Thoracic aorta (tissue), 2 donors: Measurements from ENCODE around the gene ADAM8. TPM values are rescaled to one million over a fixed set of nuclear protein-coding genes. Genes with fewer than 3 reads are reported as not detected.

Experiments
- ATAC-seq: fragments of 150-250 bp; one replicate; pipeline ENCODE4 v1.8.0; 2017; ENCODE audit warnings: low read depth; ENCODE audit not compliant: insufficient number of reproducible peaks, low FRiP score
- DNase-seq: peaks from one replicate; pipeline ENCODE4 v3.0.0-alpha.2; 2020; ENCODE audit warnings: low spot score
- H3K27ac ChIP-seq, 2 donors: fragments of 200-600 bp; sonication (generic); 1 replicate in 1 of 2; 2 replicates in 1 of 2; pipeline ENCODE4 v1.5.1; 2016; ENCODE audit warnings: mild to moderate bottlenecking in 2 of 2, moderate library complexity in 2 of 2
- H3K27me3 ChIP-seq: fragments of 200-600 bp; sonication (generic); replicated peaks from 2 replicates; pipeline ENCODE4 v1.6.0; 2016; ENCODE audit warnings: mild to moderate bottlenecking; ENCODE audit not compliant: insufficient read depth
- H3K36me3 ChIP-seq: fragments of 200-600 bp; sonication (generic); one replicate; pipeline ENCODE4 v1.5.1; 2016
- H3K4me1 ChIP-seq, 2 donors: fragments of 200-600 bp; sonication (generic); 1 replicate in 1 of 2; 2 replicates in 1 of 2; pipeline versions ENCODE4 v1.5.1 to v1.6.0; 2016; ENCODE audit warnings: low read depth in 2 of 2, mild to moderate bottlenecking in 1 of 2; ENCODE audit not compliant: control insufficient read depth in 1 of 2
- H3K4me3 ChIP-seq: fragments of 200-600 bp; sonication (generic); 2 replicates; pipeline ENCODE4 v1.5.1; 2016; ENCODE audit warnings: mild to moderate bottlenecking
- H3K9me3 ChIP-seq: fragments of 200-600 bp; sonication (generic); 2 replicates; pipeline ENCODE4 v1.5.1; 2016
- total RNA-seq, 2 donors: library from RNA; depleted of rRNA; stranded (reverse); fragments of >200 nt; gene quantifications; one replicate each; pipeline versions ENCODE4 v1.1.0 to v1.2.3, GENCODE V29; 2016
- TF ChIP-seq, protein P1 (sequence below): fragments of 200-600 bp; sonication (generic); IDR thresholded peaks from one replicate; pipeline ENCODE4 v1.5.1; 2019; ENCODE audit warnings: antibody characterized with exemption

ADAM8 gene
- total RNA-seq, 2 donors from 2014 or later, result 7.2 to 14.0 TPM

DNA sequence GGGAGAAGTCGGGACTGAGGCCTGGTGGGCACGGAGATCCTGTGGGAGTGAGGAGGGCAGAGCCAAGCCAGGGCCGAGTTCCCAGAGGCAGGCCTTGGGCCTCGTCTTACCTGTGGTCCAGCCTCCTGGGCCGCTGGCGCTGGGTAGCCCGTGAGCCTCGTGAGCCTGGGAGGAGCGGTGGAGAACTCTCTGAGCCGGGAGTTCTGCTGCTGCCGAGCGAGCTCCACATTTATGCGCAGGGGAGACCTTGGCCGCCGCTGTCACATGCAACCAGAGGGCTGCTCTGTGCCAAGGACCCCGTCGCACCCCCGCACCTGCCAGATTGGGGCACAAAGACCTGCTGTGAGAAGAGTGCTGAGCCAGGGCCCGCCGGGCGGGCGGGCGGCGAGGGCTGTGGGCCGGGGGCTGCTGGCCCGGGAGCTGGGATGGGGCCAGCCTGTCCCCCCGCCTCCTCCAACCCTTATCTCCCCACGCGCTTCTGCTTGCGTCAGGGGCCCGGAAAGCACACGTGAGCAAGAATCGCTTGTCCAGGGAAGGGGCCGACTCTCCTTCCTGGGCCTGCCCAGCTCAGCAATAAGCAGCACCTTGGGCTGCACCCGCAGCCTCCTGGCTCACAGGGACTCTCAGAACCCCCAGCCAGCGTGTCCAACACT lies 28.9 kb downstream of the ADAM8 start:
- H3K9me3 ChIP-seq, result no peaks in the 10 kb centered on the region
- H3K27ac ChIP-seq, result no peak overlapping the region
- H3K36me3 ChIP-seq, result no peaks in the 10 kb centered on the region
- ATAC-seq (no peak), DNase-seq (no peak)
- H3K27me3 ChIP-seq, result no peaks in the 10 kb centered on the region
- H3K4me3 ChIP-seq, result no peak overlapping the region
- H3K4me1 ChIP-seq, result no peaks in the 10 kb centered on the region
- TF ChIP-seq, protein P1, sequence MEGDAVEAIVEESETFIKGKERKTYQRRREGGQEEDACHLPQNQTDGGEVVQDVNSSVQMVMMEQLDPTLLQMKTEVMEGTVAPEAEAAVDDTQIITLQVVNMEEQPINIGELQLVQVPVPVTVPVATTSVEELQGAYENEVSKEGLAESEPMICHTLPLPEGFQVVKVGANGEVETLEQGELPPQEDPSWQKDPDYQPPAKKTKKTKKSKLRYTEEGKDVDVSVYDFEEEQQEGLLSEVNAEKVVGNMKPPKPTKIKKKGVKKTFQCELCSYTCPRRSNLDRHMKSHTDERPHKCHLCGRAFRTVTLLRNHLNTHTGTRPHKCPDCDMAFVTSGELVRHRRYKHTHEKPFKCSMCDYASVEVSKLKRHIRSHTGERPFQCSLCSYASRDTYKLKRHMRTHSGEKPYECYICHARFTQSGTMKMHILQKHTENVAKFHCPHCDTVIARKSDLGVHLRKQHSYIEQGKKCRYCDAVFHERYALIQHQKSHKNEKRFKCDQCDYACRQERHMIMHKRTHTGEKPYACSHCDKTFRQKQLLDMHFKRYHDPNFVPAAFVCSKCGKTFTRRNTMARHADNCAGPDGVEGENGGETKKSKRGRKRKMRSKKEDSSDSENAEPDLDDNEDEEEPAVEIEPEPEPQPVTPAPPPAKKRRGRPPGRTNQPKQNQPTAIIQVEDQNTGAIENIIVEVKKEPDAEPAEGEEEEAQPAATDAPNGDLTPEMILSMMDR, result no peak

DNA sequence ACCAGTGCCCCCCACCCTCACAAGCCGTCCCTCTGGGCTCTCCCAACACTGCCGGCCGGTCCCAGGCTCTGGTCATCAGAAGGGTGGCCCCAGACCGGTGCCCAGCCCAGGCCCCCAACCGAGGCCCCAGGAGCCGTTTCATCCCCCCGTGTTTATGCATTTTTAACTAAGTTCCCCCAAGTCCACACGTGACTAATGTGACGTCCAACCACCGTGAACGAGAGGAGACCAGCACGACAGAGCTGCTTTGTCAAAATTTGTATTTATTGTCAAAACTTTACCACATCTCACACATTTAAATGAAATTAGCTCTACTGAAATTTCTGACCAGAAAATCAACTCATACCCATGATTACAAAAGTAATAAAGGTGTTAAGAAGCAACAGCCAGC lies 30.4 kb downstream of the ADAM8 start:
- ATAC-seq (no peak), DNase-seq (no peak)
- Histone ChIP-seq H3K4me1 (no peaks in the 10 kb centered on the region), H3K27me3 (no peaks in the 10 kb centered on the region), H3K36me3 (no peaks in the 10 kb centered on the region), H3K4me3 (no peak overlapping the region), H3K27ac (no peak overlapping the region), H3K9me3 (no peaks in the 10 kb centered on the region)
- TF ChIP-seq, protein P1, result no peak

DNA sequence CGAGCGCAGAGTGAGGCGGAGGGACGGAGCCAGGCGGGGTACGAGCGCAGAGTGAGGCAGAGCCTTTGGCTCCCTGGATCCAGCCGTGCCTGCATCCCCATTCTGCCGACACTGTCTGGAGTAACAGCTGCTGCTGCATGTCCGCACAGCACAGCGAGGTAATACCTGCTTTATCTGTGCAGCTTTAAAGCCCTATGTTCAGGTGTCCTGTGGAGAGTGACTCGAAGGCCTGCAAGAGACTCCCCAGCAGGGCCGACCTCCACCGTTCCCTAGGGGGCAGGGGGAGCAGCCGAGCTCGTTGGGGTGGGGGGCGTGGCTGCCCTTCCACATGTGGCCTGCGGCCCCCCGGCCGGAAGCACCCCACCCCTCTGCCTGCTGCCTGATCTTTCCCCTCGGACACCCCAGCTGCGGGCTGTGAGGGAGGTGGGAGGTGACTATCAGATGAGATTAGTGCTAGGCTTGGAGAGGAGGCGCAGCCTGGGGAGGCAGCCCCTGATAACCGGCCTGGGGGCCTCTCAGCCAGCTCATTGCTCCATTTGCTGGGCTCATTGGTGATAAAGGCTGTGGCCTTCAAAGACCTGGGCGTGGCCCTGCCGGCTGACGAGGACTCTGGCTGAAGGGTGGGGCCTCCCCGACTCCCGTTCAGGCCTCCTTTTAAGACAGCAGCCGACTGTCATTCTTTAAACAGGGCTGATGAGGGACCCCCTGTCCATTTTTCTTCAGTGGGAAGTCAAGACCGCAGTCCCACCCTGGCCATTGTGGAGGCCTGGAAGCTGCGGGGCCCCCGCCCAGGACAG lies 31.0 kb downstream of the ADAM8 start:
- ATAC-seq (no peak), DNase-seq (no peak)
- TF ChIP-seq, protein P1, result no peak
- Histone ChIP-seq H3K4me1 (no peaks in the 10 kb centered on the region), H3K36me3 (no peaks in the 10 kb centered on the region), H3K27ac (no peak overlapping the region), H3K27me3 (no peaks in the 10 kb centered on the region), H3K9me3 (no peaks in the 10 kb centered on the region), H3K4me3 (no peak overlapping the region)

DNA sequence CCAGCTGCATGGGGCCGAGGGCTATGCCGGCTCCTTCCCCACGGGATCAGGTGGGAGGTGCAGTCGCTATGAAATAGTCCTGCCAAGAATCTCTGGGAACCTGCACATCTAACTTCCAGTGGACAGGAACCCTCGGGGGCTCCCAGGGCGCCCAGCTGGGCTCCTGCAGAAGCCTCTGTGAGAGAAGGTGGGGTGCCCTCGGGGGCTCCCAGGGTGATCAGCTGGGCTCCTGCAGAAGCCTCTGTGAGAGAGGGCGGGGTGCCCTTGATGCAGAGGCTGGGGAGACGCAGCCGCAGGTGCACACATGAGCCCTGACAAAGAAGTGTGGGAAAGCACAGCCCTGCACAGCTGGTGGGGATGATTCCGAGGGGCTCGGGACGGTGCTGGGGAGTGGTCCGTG lies 33.1 kb downstream of the ADAM8 start:
- H3K4me1 ChIP-seq, result no peaks in the 10 kb centered on the region
- no peaks in the 10 kb centered on the region for H3K27me3 ChIP-seq
- ATAC-seq, result no peak
- TF ChIP-seq, protein P1, result no peak
- H3K4me3 ChIP-seq, result no peak overlapping the region
- no peaks in the 10 kb centered on the region for H3K9me3 ChIP-seq
- H3K27ac ChIP-seq, result no peak overlapping the region
- H3K36me3 ChIP-seq, result no peaks in the 10 kb centered on the region
- DNase-seq, result no peak

DNA sequence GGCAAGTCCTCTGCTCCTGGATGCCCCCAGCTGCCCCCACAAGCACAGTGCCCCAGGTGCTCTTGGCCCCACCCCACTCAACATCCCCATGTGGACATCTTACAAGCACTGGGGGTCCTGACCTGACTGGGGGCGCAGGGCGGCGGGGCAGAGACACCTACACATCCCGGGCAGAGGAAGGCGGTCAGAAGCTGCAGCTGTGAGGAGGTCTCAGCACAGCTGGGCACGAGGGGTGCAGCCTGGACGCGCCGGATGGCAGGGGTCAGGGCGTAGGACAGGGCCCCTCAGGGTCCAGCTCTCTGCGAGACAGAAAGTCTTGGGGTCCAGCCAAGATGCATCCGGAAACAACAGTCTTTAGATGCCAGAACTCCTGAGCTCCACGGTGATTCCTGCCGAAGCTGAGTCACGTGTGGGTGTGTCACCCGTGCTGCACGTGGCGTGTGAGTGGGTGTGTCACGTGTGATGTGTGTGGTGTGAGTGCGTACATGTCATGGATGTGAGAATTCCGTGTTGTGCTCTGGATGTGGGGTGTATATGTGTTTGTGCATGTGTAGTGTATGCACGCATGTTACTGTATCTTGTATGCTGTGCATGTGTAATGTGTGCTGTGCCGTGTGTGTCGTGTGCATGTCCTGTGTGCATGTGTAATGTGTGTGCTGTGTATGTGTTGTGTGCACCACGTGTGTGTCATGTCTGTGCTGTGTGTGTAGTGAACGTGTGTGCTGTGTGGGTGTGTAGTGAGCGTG lies 33.9 kb downstream of the ADAM8 start:
- Histone ChIP-seq H3K9me3 (no peaks in the 10 kb centered on the region), H3K4me1 (peaks cover 0 to 7% of the 10 kb centered on the region in 2 donors), H3K4me3 (no peak overlapping the region), H3K36me3 (no peaks in the 10 kb centered on the region), H3K27ac (no peak overlapping the region), H3K27me3 (no peaks in the 10 kb centered on the region)
- TF ChIP-seq, protein P1, result no peak
- ATAC-seq, result no peak
- no peak for DNase-seq
